Testis (tissue), 3 donors: ENCODE results near the gene EHBP1L1. TPM values are rescaled to one million over a fixed set of nuclear protein-coding genes. Genes with fewer than 3 reads are reported as not detected.

Experiments
- DNase-seq: peaks from one replicate; pipeline ENCODE4 v3.0.0-alpha.2; 2019
- H3K27ac ChIP-seq, 2 donors: fragments of 200-600 bp; sonication (generic); one replicate each; pipeline ENCODE4 v1.5.1; 2019
- H3K27me3 ChIP-seq: fragments of 200-600 bp; sonication (generic); one replicate; pipeline ENCODE4 v1.5.1; 2019
- H3K36me3 ChIP-seq: fragments of 200-600 bp; sonication (generic); one replicate; pipeline ENCODE4 v1.5.1; 2017; ENCODE audit warnings: low read depth; ENCODE audit errors: missing control alignments
- H3K4me1 ChIP-seq: fragments of 200-600 bp; sonication (generic); one replicate; pipeline ENCODE4 v1.5.1; 2019
- H3K4me3 ChIP-seq, 2 donors: fragments of 200-600 bp; sonication (generic); one replicate each; pipeline ENCODE4 v1.5.1; 2017 to 2019
- H3K9me3 ChIP-seq: fragments of 200-600 bp; sonication (generic); one replicate; pipeline ENCODE4 v1.5.1; 2017
- POLR2A ChIP-seq: fragments of 450-650 bp; IDR thresholded peaks from one replicate; pipeline ENCODE4 v1.6.1; 2017; ENCODE audit warnings: antibody characterized with exemption, mild to moderate bottlenecking, moderate library complexity
- WGBS, 2 donors: methylation state at CpG; one replicate each; pipeline ENCODE4 v1.1.5; 2018; 5-methylcytosine and 5-hydroxymethylcytosine counted together
- intact Hi-C: fragments of 100-400 bp; cut with DNase I; formaldehyde crosslinking; loops from one replicate; pipeline ENCODE4 v1.15.1; 2023; ENCODE audit warnings: low total_unique reads
- polyA plus RNA-seq: library from polyadenylated mRNA; stranded (reverse); fragments of 350-450 nt; fragmentation: Illumina TruSeq; extraction: RNeasy Lipid Tissue Mini Kit (QIAGEN cat#74804); gene quantifications from one replicate; pipeline ENCODE4 v1.2.3, GENCODE V29; 2014; ENCODE audit warnings: low read depth, low replicate concordance; ENCODE audit not compliant: insufficient read depth
- total RNA-seq, 2 donors: library from RNA; depleted of rRNA; stranded (reverse); fragments of >200 nt; gene quantifications; one replicate each; pipeline ENCODE4 v1.2.3, GENCODE V29; 2016
- TF ChIP-seq, protein P1 (sequence below), 3 experiments: fragments of 450-650 bp in 2 of 3; fragments of 200-600 bp in 1 of 3; sonication (generic) in 1 of 3; IDR thresholded peaks; one replicate each; pipeline ENCODE4 v1.5.1; 2016 to 2019; ENCODE audit warnings: antibody characterized with exemption in 3 of 3, mild to moderate bottlenecking in 2 of 3, moderate library complexity in 1 of 3

Gene EHBP1L1
- total and polyA plus RNA-seq, 3 donors from 2014 or later, result 20.5 to 66.8 (median 51.0) TPM

DNA sequence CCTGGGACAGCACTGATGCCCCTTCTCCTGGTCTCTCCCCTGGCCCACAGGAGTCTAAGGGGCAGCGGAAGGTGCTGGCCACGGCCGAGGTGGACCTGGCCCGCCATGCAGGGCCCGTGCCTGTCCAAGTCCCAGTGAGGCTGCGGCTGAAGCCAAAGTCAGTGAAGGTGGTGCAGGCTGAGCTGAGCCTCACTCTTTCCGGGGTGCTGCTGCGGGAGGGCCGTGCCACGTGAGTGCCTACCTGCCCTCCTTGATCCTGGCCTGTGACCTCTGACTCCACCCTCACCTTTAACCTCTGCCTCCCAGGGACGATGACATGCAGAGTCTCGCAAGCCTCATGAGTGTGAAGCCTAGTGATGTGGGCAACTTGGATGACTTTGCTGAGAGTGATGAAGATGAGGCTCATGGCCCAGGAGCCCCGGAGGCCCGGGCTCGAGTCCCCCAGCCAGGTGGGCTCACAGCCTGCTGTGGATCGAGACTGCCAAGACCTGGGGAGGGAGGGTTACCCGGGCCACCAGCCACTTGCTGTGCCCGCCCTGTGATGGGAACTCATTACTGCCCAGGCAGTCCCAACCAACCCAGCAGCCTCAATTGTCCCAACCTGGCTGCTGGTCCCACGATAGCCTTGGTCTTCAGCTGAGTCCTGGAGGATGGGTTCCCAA lies 4.3 kb downstream of the EHBP1L1 start:
- no peaks in the 10 kb centered on the region for H3K36me3 ChIP-seq
- no peaks in the 10 kb centered on the region for H3K27me3 ChIP-seq
- TF ChIP-seq POLR2A, result no peak
- TF ChIP-seq, protein P1, sequence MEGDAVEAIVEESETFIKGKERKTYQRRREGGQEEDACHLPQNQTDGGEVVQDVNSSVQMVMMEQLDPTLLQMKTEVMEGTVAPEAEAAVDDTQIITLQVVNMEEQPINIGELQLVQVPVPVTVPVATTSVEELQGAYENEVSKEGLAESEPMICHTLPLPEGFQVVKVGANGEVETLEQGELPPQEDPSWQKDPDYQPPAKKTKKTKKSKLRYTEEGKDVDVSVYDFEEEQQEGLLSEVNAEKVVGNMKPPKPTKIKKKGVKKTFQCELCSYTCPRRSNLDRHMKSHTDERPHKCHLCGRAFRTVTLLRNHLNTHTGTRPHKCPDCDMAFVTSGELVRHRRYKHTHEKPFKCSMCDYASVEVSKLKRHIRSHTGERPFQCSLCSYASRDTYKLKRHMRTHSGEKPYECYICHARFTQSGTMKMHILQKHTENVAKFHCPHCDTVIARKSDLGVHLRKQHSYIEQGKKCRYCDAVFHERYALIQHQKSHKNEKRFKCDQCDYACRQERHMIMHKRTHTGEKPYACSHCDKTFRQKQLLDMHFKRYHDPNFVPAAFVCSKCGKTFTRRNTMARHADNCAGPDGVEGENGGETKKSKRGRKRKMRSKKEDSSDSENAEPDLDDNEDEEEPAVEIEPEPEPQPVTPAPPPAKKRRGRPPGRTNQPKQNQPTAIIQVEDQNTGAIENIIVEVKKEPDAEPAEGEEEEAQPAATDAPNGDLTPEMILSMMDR (IDR thresholded peaks at IDR 0.05), result no peak
- H3K4me1 ChIP-seq, result peaks cover 22% of the 10 kb centered on the region
- 94 to 98% methylated on average over 6 to 19 of the region's 19 CpGs for WGBS, 2 donors
- H3K9me3 ChIP-seq, result no peaks in the 10 kb centered on the region
- no peak for DNase-seq
- no peak overlapping the region for H3K4me3 ChIP-seq
- H3K27ac ChIP-seq, result no peak overlapping the region
- intact Hi-C loops, result no loop called here

DNA sequence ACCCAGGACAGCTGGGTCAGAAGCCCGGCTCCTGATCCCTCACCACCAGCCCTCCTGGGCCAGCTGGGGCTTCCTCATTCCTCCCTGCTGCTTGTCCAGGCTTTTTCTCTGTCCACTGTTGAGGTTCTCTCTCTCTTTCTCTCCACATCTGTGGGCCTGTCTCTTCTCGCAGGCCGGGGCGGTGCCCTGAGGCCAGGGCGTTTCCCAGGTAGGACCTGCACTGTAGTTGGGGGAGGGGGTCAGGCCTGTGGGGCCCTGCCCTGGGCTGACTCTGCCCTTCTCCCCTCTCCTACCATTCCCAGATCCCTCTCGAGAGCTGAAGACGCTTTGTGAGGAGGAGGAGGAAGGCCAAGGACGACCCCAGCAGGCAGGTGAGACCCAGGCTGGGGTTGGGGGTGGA lies 4.9 kb downstream of the EHBP1L1 start:
- Histone ChIP-seq H3K27ac (no peak overlapping the region), H3K9me3 (no peaks in the 10 kb centered on the region), H3K4me1 (peaks cover 17% of the 10 kb centered on the region), H3K36me3 (no peaks in the 10 kb centered on the region), H3K4me3 (no peak overlapping the region), H3K27me3 (no peaks in the 10 kb centered on the region)
- 94 to 95% methylated on average over 8 of the region's 8 CpGs for WGBS, 2 donors
- intact Hi-C loops, result no loop called here
- DNase-seq, result no peak
- TF ChIP-seq, protein P1 (IDR thresholded peaks at IDR 0.05), result no peak
- TF ChIP-seq POLR2A, result no peak

GRCh38 chr11:65581928-65582327 lies 6.1 kb downstream of the EHBP1L1 start:
- TF ChIP-seq POLR2A, result no peak
- TF ChIP-seq, protein P1 (IDR thresholded peaks at IDR 0.05), result no peak
- Histone ChIP-seq H3K4me3 (no peak overlapping the region), H3K9me3 (no peaks in the 10 kb centered on the region), H3K36me3 (no peaks in the 10 kb centered on the region), H3K27ac (no peak overlapping the region), H3K27me3 (no peaks in the 10 kb centered on the region), H3K4me1 (peaks cover 11% of the 10 kb centered on the region)
- no peak for DNase-seq
- 86 to 90% methylated on average over 3 of the region's 3 CpGs for WGBS, 2 donors
- intact Hi-C loops, result no loop called here

GRCh38 chr11:65583589-65583988 lies 7.7 kb downstream of the EHBP1L1 start:
- no peaks in the 10 kb centered on the region for H3K9me3 ChIP-seq
- TF ChIP-seq, protein P1 (IDR thresholded peaks at IDR 0.05), result no peak
- no peak for TF ChIP-seq POLR2A
- no peaks in the 10 kb centered on the region for H3K36me3 ChIP-seq
- WGBS, 2 donors, result 76 to 84% methylated on average over 5 to 10 of the region's 10 CpGs
- no peak overlapping the region for H3K27ac ChIP-seq
- no peak for DNase-seq
- no peak overlapping the region for H3K4me3 ChIP-seq
- intact Hi-C loops, result no loop called here
- no peaks in the 10 kb centered on the region for H3K27me3 ChIP-seq
- H3K4me1 ChIP-seq, result peaks cover 11% of the 10 kb centered on the region

GRCh38 chr11:65584106-65584505 lies 8.3 kb downstream of the EHBP1L1 start:
- Histone ChIP-seq H3K27me3 (no peaks in the 10 kb centered on the region), H3K4me1 (peaks cover 11% of the 10 kb centered on the region), H3K9me3 (no peaks in the 10 kb centered on the region), H3K27ac (no peak overlapping the region), H3K36me3 (no peaks in the 10 kb centered on the region), H3K4me3 (no peak overlapping the region)
- no peak for TF ChIP-seq POLR2A
- TF ChIP-seq, protein P1 (IDR thresholded peaks at IDR 0.05), result no peak
- intact Hi-C loops, result no loop called here
- no peak for DNase-seq
- 83 to 100% methylated on average over 3 to 8 of the region's 8 CpGs for WGBS, 2 donors
